GM21528 (cell line): ENCODE measurements around the gene LIG1.

Experiments
- ATAC-seq: cut with Tn5 transposase; IDR thresholded peaks from one replicate; pipeline ENCODE4 v1.9.1; 2021; ENCODE audit warnings: mild to moderate bottlenecking, moderate library complexity; ENCODE audit not compliant: unreplicated experiment, low FRiP score

Gene LIG1

DNA sequence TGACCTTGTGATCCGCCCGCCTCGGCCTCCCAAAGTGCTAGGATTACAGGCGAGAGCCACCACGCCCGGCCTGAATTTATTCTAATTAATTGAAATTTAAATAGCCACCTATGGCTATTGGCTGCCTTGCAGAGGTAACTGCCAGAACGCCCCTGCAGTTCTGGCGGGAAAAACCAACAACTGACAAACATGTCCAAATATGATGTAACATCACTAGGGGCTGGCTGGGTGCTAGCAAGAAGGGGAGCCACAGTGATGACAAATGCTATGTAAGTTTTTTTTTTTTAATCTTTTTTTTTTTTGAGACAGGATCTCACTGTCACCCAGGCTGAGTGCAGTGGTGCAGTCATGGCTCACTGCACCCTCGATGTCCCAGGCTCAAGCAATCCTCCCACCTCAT, 13.2 kb upstream of the LIG1 start:
- ATAC-seq = no peak

DNA sequence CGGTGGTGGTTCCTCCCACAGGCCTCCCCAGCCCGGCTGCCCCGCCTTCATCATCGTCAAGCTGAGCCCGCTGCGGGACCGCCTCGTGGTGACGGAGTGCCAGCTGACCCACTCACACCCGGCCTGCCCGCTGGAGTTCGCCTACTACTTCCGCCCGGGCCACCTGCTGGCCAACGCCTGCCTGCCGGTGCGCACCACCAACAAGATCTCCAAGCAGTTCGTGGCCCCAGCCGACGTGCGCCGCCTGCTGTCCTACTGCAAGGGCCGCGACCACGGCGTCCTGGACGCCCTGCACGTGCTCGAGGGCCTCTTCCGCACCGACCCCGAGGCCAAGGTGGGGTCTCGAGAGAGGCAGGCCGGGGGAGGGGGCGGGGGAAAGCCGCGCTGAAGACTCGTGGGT, 12.3 kb upstream of the LIG1 start:
- no peak for ATAC-seq

- ATAC-seq = no peak
Observed at GRCh38 chr19:48181505-48181904, 11.4 kb upstream of the LIG1 start.

- ATAC-seq = no peak
Observed at GRCh38 chr19:48176226-48176625, 6.1 kb upstream of the LIG1 start.

DNA sequence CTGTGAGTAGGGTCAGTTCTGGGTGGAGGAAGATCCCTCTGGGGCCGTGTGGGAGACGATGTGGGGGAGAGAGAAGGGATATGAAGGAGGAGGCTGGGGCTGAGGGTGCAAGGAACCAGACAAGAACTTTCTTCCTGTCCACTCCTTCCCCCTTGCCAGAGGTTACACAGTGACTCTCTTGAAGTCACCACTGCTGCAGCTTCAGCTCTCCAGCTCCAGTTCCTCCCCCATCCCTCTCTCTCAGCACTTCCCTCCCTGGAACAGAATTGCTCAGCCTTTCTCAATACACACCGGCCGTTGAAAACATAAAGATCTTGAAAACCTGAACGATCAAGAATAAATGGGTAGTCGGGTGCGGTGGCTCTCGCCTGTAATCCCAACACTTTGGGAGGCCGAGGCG, 5.4 kb upstream of the LIG1 start:
- ATAC-seq = no peak

DNA sequence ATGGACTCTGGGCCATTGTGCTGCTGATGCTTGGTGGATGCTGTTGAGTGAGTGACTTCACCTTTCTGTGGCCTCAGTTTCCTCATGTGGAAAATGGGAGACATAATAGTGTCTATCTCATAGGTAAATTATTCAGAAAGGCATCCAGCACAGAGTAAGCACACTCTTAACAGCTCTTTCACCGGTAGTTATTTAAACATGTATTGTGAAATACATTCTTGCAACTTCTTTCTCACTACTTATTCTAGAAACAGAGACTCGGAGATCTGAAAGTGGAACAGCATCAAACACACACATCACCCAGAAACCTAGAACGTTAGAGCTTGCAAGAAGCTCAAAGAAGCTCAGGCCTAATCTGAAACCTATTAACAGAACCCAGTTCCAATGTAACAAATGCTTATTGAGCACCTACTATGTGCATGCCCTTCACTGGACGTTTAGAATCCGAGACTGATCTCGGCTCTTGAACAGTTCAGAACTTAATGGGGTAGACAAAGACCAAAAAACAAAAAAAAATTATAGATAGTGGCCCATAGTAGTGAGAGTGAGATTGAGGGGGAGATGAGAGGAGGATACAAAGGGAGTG, 4.4 kb upstream of the LIG1 start:
- ATAC-seq = no peak

GRCh38 chr19:48171710-48172109, 1.6 kb upstream of the LIG1 start:
- no peak for ATAC-seq

DNA sequence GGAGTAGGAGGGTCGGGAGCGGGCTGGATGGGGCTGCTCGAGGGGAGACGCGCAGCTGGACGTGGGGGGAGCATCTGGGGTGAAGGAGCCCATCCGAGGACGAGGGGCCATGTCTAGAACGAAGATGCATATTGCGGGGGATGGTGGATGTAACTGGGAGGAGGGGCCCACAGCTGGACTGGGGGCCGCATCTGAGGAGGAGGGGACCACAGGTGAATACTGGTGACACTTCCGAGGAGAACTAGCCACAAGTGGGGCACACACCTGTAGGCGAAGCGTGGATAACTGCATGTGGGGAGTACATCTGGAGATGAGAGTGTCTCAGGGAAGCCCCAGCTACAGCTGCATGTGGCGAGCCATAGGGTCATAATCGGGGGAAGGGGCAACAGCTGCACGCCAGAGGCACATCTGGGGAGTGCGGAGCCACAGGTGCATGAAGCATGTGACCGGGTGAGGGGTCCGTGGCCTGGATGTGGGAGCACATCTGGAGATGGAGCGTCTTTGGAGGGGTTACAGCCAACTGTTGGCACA, 738 bp upstream of the LIG1 start:
- no peak for ATAC-seq

- no peak for ATAC-seq
Observed at GRCh38 chr19:48169578-48169938, 586 bp downstream of the LIG1 start.

DNA sequence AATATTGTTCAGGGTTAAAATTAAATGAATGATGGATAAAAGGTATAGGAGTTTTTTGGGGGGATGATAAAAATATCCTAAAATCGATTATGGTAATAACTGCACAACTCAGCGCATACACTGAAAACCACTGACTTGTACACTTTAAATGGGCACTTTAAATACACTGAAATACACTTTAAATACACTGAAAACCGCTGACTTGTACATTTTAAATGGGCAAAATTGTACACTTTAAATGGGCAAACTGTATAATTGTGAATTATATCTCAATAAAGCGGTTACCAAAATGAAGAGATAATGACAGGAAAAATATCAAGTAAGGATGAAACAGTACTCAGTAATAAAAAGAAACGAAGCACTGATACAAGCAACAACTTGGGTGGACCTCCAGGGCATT, 1.5 kb downstream of the LIG1 start:
- no peak for ATAC-seq

DNA sequence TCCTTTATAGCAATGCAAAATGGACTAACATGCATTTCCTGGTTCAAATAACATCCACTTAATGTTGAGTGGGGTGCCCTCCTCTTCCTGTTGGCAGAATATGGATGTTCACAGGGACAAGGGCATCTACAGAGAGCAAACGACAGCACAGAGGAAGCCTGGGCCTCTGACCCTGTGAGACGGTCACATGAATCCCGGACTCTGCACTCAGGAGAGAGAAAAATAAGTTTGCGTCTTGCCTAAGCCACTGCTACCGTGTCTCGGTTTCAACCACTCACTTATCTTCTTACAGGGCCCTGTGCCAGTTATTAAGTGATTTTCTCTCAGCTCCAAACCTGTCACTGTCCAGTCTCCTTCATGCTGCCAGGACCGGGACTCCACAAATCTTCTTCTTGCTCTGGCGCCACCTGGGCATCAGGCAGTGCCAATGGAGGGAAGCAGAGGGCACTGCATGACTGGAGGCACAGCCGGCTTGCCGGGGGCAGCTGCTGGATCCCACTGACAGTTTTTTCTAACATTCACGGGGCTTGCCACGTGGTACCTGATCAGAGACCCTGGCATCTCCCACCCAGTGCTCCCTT, 11.8 kb downstream of the LIG1 start:
- no peak for ATAC-seq

DNA sequence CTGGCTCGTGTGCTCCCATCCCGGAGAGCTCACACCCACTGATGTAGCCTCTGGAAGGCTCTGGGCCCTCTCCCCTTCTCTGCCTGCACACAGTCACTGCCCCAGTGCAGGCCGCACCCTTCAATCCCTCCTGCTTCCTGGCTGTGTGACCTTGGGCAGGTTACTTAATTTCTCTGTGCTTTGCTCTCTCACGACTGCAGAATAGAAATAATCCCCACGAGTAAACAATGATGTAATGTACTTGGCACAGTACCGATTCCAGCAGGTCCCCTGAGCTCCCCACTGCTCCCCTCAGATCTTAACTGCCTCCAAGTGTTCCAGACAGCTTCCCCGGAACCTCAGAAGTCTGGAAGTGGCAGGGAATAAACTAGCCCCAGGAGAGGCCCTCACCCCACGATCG, 16.1 kb downstream of the LIG1 start:
- no peak for ATAC-seq

DNA sequence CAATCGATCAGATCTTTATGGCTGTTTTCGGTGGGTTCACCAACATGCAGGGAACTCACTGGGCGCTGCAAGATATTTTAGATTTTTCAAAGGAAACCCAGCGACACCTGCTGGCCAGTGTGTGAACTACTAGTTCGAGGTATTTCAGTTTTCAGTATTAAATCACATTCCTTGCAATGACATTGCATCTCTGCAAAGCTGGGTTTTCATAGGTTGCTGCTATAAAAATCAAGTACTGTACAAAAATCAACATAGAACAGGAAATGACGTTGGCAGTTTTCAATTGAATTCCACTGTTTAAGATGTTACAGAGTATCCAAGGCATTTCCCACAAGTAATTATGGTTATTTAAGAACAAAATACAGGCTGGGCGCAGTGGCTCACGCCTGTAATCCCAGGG, 17.6 kb downstream of the LIG1 start:
- no peak for ATAC-seq

DNA sequence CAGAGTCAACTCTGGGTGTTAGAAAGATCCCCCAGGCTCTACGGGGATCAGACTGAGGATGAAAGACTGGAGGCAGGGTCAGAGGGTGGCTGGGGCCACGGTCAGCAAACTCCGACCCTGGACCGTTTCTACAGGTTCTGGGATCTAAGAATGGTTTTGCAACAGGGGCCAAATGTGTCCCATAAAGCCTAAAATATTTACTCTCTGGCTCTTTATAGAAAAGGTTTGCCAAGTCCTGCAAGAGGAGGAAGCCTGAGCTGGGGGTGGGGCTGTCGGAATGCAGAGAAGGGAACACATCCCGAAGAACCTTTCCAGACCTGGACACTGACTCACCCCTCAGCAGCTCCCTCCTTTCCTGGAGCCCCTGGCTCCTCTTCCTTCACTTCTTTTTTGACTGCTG, 20.7 kb downstream of the LIG1 start:
- ATAC-seq = no peak

- ATAC-seq = no peak
Observed at GRCh38 chr19:48148576-48148975, 21.6 kb downstream of the LIG1 start.

DNA sequence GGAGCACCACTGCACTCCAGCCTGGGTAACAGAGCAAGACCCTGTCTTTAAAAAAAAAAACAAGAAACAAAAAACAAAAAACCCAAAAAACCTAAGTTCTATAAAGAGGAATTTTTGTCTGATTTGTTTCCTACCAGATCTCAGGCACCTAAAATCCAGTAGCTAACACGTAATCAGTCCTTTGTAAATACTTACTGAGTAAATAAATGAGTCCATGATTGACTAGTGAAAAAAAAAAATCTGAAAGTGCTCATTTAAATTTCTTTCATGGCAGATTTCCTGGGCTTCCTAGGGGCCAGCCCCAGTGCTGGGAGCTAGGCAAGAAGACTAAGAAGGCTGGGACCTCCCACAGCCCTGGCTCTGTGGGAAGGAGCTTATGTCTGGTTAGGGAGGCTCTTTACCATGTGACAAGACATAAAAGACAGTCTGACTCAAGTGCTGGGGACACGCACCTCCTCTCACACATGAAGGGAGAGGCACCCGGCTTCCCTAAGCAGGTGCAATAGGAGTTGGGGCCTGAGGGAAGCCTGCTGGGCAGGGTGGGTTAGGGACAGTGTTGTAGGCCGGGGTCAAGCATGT, 22.5 kb downstream of the LIG1 start:
- ATAC-seq = no peak

- no peak for ATAC-seq
Observed at GRCh38 chr19:48139053-48139452, 31.1 kb downstream of the LIG1 start.

GRCh38 chr19:48137411-48137810, 32.7 kb downstream of the LIG1 start:
- ATAC-seq = no peak

- no peak for ATAC-seq
Observed at GRCh38 chr19:48136547-48136946, 33.6 kb downstream of the LIG1 start.

GRCh38 chr19:48135411-48135810, 34.7 kb downstream of the LIG1 start:
- no peak for ATAC-seq

GRCh38 chr19:48133094-48133493, 37.0 kb downstream of the LIG1 start:
- no peak for ATAC-seq

DNA sequence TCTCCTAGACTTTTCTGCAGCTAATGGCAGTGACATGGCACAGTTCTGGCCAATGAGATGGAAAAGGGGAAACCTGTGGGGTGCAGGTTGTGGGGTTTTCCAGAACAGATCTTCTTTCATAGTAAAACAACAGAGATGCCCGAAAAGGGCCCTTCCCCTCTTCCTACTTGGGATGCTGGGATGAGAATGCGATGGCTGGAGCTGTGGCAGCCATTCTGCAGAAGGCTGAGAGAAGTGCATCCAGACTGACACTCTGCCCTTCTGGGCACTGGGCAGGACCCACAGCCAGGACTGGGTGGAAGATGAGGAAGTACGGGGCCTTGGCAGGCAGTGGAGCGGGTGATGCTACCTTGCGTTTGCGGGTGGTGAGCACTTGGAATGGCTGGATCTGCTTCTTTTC, 42.6 kb downstream of the LIG1 start:
- ATAC-seq = no peak
